Calu3 (cell line): ENCODE measurements around the gene NEUROD2. TPM values are rescaled to one million over a fixed set of nuclear protein-coding genes. Genes with fewer than 3 reads are reported as not detected.
A peak's percentile ranks its signal among the peaks of the same experiment; 100 is the strongest.

Source experiments
- BruUV-seq: library from RNA; stranded (reverse); fragments of 400-500 nt; replicated peaks from 2 replicates; lab custom pipeline; 2021; lab: Mats Ljungman, UMichigan
- CTCF ChIA-PET: fragments of 300-600 bp; sonication (Branson Sonifier 250); formaldehyde crosslinking; loops from one replicate; lab custom pipeline; 2022; ENCODE audit warnings: antibody characterized with exemption; lab: Charles Lee
- DNase-seq: peaks from one replicate; pipeline ENCODE4 v3.0.0; 2022
- H3K27ac Mint-ChIP-seq: one replicate; pipeline ENCODE4 v1.8.0; 2022; ENCODE audit warnings: mixed read lengths; ENCODE audit not compliant: unreplicated experiment
- H3K27me3 Mint-ChIP-seq: one replicate; pipeline ENCODE4 v1.8.0; 2022; ENCODE audit warnings: mixed read lengths; ENCODE audit not compliant: unreplicated experiment
- H3K36me3 Mint-ChIP-seq: one replicate; pipeline ENCODE4 v1.8.0; 2022; ENCODE audit warnings: mild to moderate bottlenecking, moderate library complexity, mixed read lengths; ENCODE audit not compliant: insufficient read depth, unreplicated experiment
- H3K4me1 Mint-ChIP-seq: one replicate; pipeline ENCODE4 v1.8.0; 2022; ENCODE audit warnings: mild to moderate bottlenecking, low read depth, mixed read lengths; ENCODE audit not compliant: unreplicated experiment
- H3K4me3 Mint-ChIP-seq: one replicate; pipeline ENCODE4 v1.8.0; 2022; ENCODE audit warnings: mild to moderate bottlenecking, low read depth, moderate library complexity, mixed read lengths; ENCODE audit not compliant: unreplicated experiment
- H3K9me3 Mint-ChIP-seq: one replicate; pipeline ENCODE4 v1.8.0; 2022; ENCODE audit warnings: low read depth, mixed read lengths; ENCODE audit not compliant: unreplicated experiment
- CTCF ChIP-seq: fragments of 200-600 bp; IDR thresholded peaks from one replicate; pipeline ENCODE4 v1.8.0; 2022; ENCODE audit warnings: antibody characterized with exemption; ENCODE audit not compliant: unreplicated experiment
- intact Hi-C: fragments of 100-400 bp; cut with micrococcal nuclease; formaldehyde crosslinking; loops from one replicate; pipeline ENCODE4 v1.10.0; 2022; ENCODE audit not compliant: unreplicated experiment
- total RNA-seq: library from RNA; stranded (reverse); gene quantifications from 2 replicates; pipeline ENCODE4 v1.2.3, GENCODE V29; 2022

NEUROD2 gene
- total RNA-seq, 1 experiment from 2014 or later: not detected

DNA sequence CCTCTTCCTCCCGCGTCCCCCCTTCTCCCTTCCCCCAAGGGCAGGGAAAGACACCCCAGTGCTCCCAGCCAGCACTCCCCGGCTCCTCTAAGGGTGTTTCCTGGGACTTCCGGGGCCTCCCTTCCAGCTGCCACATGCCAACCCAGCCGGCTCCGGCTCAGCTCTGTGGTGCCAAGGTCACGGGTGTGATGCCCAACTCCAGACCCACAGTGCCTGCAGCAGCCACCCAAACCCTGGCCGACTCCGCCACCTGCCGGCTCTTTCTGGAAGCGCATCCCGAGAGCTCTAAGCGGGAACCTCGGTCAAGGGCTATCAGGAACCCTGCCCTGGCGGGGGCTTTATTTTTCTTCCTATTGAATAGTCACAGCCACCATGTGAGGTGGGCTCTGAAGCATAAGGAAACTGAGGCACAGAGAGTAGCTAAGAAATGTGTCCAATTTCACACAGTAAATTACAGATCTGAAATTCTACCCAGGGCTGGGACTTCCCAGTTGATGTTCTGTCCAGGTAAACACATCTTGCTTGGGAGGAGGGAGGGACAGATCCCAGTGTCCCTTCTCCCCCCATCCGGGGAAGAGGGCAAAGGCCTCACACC is 15.7 kb upstream of the NEUROD2 start:
- Mint-ChIP-seq H3K4me1 (peaks cover 46% of the 10 kb centered on the region), H3K27ac (peak overlapping the region; percentile 2), H3K36me3 (peaks cover 43% of the 10 kb centered on the region), H3K4me3 (peak overlapping the region; percentile 8), H3K9me3 (no peaks in the 10 kb centered on the region), H3K27me3 (peaks cover 83% of the 10 kb centered on the region)
- intact Hi-C loops: loop anchor here (1.0 to 5.0 kb wide), 10 partner anchors 77 to 1227 kb away; partner anchors contain the start of genes ERBB2 and TOP2A
- no TSS peak for BruUV-seq
- TF ChIP-seq CTCF: no peak
- no peak for DNase-seq
- CTCF ChIA-PET: interaction anchor here (0.5 to 161.2 kb wide), 95 partner anchors 3 to 1252 kb away, joined by 3 to 42089 read pairs (median 5); partner anchors contain the start of genes CASC3, CDK12, CSF3 and ERBB2

DNA sequence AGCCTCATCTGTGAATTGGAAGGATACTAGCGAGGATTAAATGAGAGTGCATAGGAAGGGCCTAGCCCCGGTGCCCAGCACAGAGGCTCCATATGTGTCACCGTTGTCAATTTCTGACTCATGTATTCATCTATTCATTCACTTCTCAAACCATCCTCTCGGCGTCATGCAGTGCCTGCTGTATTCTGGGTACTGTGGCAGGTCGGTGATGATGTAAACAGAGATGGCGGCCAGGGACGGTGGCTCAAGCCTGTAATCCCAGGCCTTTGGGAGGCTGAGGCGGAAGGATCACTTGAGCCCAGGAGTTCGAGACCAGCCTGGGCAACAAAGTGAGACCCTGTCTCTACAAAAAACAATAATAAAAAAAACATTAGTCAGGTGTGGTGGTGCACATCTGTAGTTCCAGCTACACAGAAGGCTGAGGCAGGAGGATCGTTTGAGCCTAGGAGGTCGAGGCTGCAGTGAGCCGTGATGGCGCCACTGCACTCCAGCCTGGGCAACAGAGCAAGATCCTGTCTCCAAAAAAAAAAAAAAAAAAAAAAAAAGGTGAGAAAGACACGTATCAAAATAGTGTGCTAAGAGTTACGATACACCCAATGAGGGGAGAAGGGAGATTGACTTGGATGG is 14.8 kb upstream of the NEUROD2 start:
- peak overlapping the region; percentile 18 for H3K4me3 Mint-ChIP-seq
- intact Hi-C loops: loop anchor here (1.0 to 5.0 kb wide), 26 partner anchors 12 to 1228 kb away; partner anchors contain the start of genes ERBB2, IKZF3, MIEN1 and PGAP3
- no TSS peak for BruUV-seq

DNA sequence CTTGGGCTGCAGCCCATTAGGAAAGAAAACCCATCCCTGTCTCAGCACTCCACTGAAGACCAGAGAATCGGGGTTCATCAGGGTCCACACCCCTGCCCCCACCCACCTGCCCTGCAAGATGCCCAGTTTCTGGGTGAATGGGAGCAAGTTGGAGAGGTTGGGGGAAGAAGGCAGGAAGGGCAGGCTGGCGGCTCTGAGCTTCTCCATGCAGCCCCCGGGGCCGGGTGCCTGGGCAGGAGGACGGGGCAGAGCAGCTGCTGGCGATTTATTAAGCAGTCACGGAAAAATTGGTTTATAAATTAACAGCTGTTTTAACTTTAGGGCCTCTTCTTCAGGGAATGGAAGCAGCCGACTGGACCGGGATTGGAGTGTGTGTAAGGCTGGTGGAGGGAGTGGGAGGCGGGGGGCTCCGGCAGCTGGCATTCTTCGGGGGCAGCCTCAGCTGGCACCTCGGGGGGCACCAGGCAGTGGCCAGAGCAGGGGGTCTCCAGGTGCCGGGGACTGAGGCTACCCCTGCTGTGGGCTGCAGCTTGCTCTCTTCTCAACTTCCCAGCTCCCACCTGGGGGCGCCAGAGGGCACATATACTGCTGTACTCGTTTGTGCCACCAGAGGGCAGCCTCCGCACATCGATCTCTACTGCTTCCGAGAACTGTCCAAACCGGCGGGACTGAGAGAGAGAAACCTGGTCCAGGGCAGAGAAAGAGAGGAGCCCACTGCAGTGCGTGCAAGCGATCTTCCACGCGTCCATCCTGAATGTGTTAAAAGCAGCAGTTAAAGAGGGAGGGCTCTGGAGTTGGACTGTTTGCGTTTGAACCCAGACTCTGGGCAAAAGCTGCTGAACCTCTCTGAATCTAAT is 14.0 kb upstream of the NEUROD2 start:
- Mint-ChIP-seq H3K4me3 (peak overlapping the region; percentile 18), H3K9me3 (no peaks in the 10 kb centered on the region), H3K27me3 (peaks cover 83% of the 10 kb centered on the region), H3K36me3 (peaks cover 59% of the 10 kb centered on the region), H3K4me1 (peaks cover 55% of the 10 kb centered on the region), H3K27ac (peak overlapping the region; percentile 3)
- no peak for TF ChIP-seq CTCF
- CTCF ChIA-PET: interaction anchor here (0.5 to 161.2 kb wide), 124 partner anchors 1 to 1912 kb away, joined by 3 to 42089 read pairs (median 5); partner anchors contain the start of genes CASC3, CDK12, CSF3 and ERBB2
- peak; percentile 100 for DNase-seq
- no TSS peak for BruUV-seq
- intact Hi-C loops: loop anchor here (1.0 to 5.0 kb wide), 20 partner anchors 13 to 1229 kb away; partner anchors contain the start of genes ERBB2, IKZF3, MIEN1 and PGAP3

More for the DNA sequence above, 14.8 kb upstream of the NEUROD2 start:
- no peaks in the 10 kb centered on the region for H3K9me3 Mint-ChIP-seq
- CTCF ChIA-PET: interaction anchor here (0.6 to 161.2 kb wide), 72 partner anchors 2 to 1196 kb away, joined by 3 to 42089 read pairs (median 9); partner anchors contain the start of genes CASC3, CDK12, CSF3 and ERBB2
- TF ChIP-seq CTCF: no peak
- H3K4me1 Mint-ChIP-seq: peaks cover 50% of the 10 kb centered on the region
- peak overlapping the region; percentile 3 for H3K27ac Mint-ChIP-seq
- peak; percentile 71 for DNase-seq
- H3K36me3 Mint-ChIP-seq: peaks cover 53% of the 10 kb centered on the region
- peaks cover 83% of the 10 kb centered on the region for H3K27me3 Mint-ChIP-seq

GRCh38 chr17:39619786-39620101 is 12.0 kb upstream of the NEUROD2 start:
- Mint-ChIP-seq H3K4me3 (no peak overlapping the region), H3K27me3 (peaks cover 83% of the 10 kb centered on the region), H3K4me1 (peaks cover 53% of the 10 kb centered on the region), H3K9me3 (no peaks in the 10 kb centered on the region), H3K27ac (no peak overlapping the region), H3K36me3 (peaks cover 64% of the 10 kb centered on the region)
- TF ChIP-seq CTCF: no peak
- peak; percentile 83 for DNase-seq
- intact Hi-C loops: loop anchor here (5.0 kb wide), 2 partner anchors 478 to 798 kb away; partner anchors contain the start of gene TOP2A
- BruUV-seq: no TSS peak
- CTCF ChIA-PET: interaction anchor here (0.5 to 161.2 kb wide), 36 partner anchors 1 to 883 kb away, joined by 3 to 42089 read pairs (median 6); partner anchors contain the start of genes CSF3, ERBB2, GRB7 and GSDMA
